ENCODE results near the gene FFAR3. TPM values are rescaled to one million over a fixed set of nuclear protein-coding genes. Genes with fewer than 3 reads are reported as not detected.

The FFAR3 gene
- total RNA-seq, 1 experiment from 2014 or later = 0.15 TPM

- H3K4me3 ChIP-seq (ENCODE audit: low read depth, low read length, poor library complexity, severe bottlenecking) = no peak overlapping the region
- H3K27ac ChIP-seq (ENCODE audit: low read depth, low read length, poor library complexity, severe bottlenecking) = no peak overlapping the region
- ChIA-PET POLR2A (ENCODE audit: low non-redundant PET) (no interaction called here), CTCF (no interaction called here)
- H3K9me3 ChIP-seq (ENCODE audit: low read depth, low read length, poor library complexity, severe bottlenecking) = no peaks in the 10 kb centered on the region
- no peaks in the 10 kb centered on the region for H3K4me1 ChIP-seq (ENCODE audit: insufficient read depth, low read length, poor library complexity, severe bottlenecking)
- peaks cover 2% of the 10 kb centered on the region for H3K27me3 ChIP-seq (replicated peaks; ENCODE audit: insufficient read depth, low read depth, low read length, poor library complexity)
- no peak for DNase-seq (ENCODE audit: low spot score)
- no peak for TF ChIP-seq CTCF (conservative IDR thresholded peaks at IDR 0.05; ENCODE audit: low read depth, low read length)
- TF ChIP-seq EZH2 (IDR thresholded peaks at IDR 0.05; ENCODE audit: borderline replicate concordance, low read depth, low read length, poor library complexity, severe bottlenecking) = no peak
- no TSS peak for BruUV-seq (replicated peaks)
- intact Hi-C loops (cut with micrococcal nuclease; ENCODE audit: unreplicated experiment) = no loop called here
- no peaks in the 10 kb centered on the region for H3K36me3 ChIP-seq (ENCODE audit: insufficient read depth, low read length, poor library complexity, severe bottlenecking)
Observed at GRCh38 chr19:35403116-35403760, 45.0 kb downstream of the FFAR3 start.

GRCh38 chr19:35404879-35405622 is 46.8 kb downstream of the FFAR3 start:
- no peaks in the 10 kb centered on the region for H3K9me3 ChIP-seq (ENCODE audit: low read depth, low read length, poor library complexity, severe bottlenecking)
- H3K4me3 ChIP-seq (ENCODE audit: low read depth, low read length, poor library complexity, severe bottlenecking) = no peak overlapping the region
- POLR2A ChIA-PET (ENCODE audit: low non-redundant PET) = no interaction called here
- H3K27me3 ChIP-seq (replicated peaks; ENCODE audit: insufficient read depth, low read depth, low read length, poor library complexity) = peaks cover 20% of the 10 kb centered on the region
- TF ChIP-seq CTCF (conservative IDR thresholded peaks at IDR 0.05; ENCODE audit: low read depth, low read length) (no peak), EZH2 (IDR thresholded peaks at IDR 0.05; ENCODE audit: borderline replicate concordance, low read depth, low read length, poor library complexity, severe bottlenecking) (no peak)
- no peak overlapping the region for H3K27ac ChIP-seq (ENCODE audit: low read depth, low read length, poor library complexity, severe bottlenecking)
- intact Hi-C loops (cut with micrococcal nuclease; ENCODE audit: unreplicated experiment) = no loop called here
- CTCF ChIA-PET = no interaction called here
- H3K36me3 ChIP-seq (ENCODE audit: insufficient read depth, low read length, poor library complexity, severe bottlenecking) = no peaks in the 10 kb centered on the region
- no TSS peak for BruUV-seq (replicated peaks)
- no peaks in the 10 kb centered on the region for H3K4me1 ChIP-seq (ENCODE audit: insufficient read depth, low read length, poor library complexity, severe bottlenecking)
- DNase-seq (ENCODE audit: low spot score) = peak; percentile 19

GRCh38 chr19:35407619-35408018 is 49.4 kb downstream of the FFAR3 start:
- no peak overlapping the region for H3K4me3 ChIP-seq (ENCODE audit: low read depth, low read length, poor library complexity, severe bottlenecking)
- no TSS peak for BruUV-seq (replicated peaks)
- no peak for DNase-seq (ENCODE audit: low spot score)
- H3K4me1 ChIP-seq (ENCODE audit: insufficient read depth, low read length, poor library complexity, severe bottlenecking) = no peaks in the 10 kb centered on the region
- TF ChIP-seq EZH2 (IDR thresholded peaks at IDR 0.05; ENCODE audit: borderline replicate concordance, low read depth, low read length, poor library complexity, severe bottlenecking) = no peak
- no peak for TF ChIP-seq CTCF (conservative IDR thresholded peaks at IDR 0.05; ENCODE audit: low read depth, low read length)
- H3K27me3 ChIP-seq (replicated peaks; ENCODE audit: insufficient read depth, low read depth, low read length, poor library complexity) = peaks cover 38% of the 10 kb centered on the region
- POLR2A ChIA-PET (ENCODE audit: low non-redundant PET) = no interaction called here
- CTCF ChIA-PET = no interaction called here
- no peaks in the 10 kb centered on the region for H3K36me3 ChIP-seq (ENCODE audit: insufficient read depth, low read length, poor library complexity, severe bottlenecking)
- intact Hi-C loops (cut with micrococcal nuclease; ENCODE audit: unreplicated experiment) = no loop called here
- no peak overlapping the region for H3K27ac ChIP-seq (ENCODE audit: low read depth, low read length, poor library complexity, severe bottlenecking)
- H3K9me3 ChIP-seq (ENCODE audit: low read depth, low read length, poor library complexity, severe bottlenecking) = no peaks in the 10 kb centered on the region
